Lower lobe of right lung (tissue), 2 donors: Measurements from ENCODE around the gene HAND2. TPM values are rescaled to one million over a fixed set of nuclear protein-coding genes. Genes with fewer than 3 reads are reported as not detected.

Source experiments
- ATAC-seq, 2 donors: fragments of 200-7000 bp; cut with Tn5 transposase; one replicate each; pipeline ENCODE4 v1.9.1; 2020 to 2022; ENCODE audit warnings: mild to moderate bottlenecking in 2 of 2, moderate library complexity in 2 of 2
- DNase-seq: peaks from one replicate; pipeline ENCODE4 v3.0.0-alpha.2; 2020
- H3K27ac ChIP-seq: fragments of 200-600 bp; one replicate; pipeline ENCODE4 v1.8.0; 2022
- H3K27me3 ChIP-seq: fragments of 200-600 bp; one replicate; pipeline ENCODE4 v1.8.0; 2022; ENCODE audit warnings: low read depth
- H3K36me3 ChIP-seq: fragments of 200-600 bp; one replicate; pipeline ENCODE4 v1.8.0; 2022; ENCODE audit warnings: mild to moderate bottlenecking
- H3K4me1 ChIP-seq: fragments of 200-600 bp; one replicate; pipeline ENCODE4 v1.8.0; 2022
- H3K4me3 ChIP-seq: fragments of 200-600 bp; one replicate; pipeline ENCODE4 v1.8.0; 2022; ENCODE audit warnings: mild to moderate bottlenecking
- H3K9me3 ChIP-seq: fragments of 200-600 bp; one replicate; pipeline ENCODE4 v1.8.0; 2022
- intact Hi-C: fragments of 100-400 bp; cut with DNase I; formaldehyde crosslinking; loops from one replicate; pipeline ENCODE4 v1.11.0; 2022
- total RNA-seq: library from RNA; stranded (reverse); fragmentation: NEBNext Ultra II Directional; extraction: Animal tissue kit (Norgen Biotek cat#: 25700); gene quantifications from one replicate; pipeline ENCODE4 v1.2.1, GENCODE V29; 2021
- TF ChIP-seq, protein P1 (sequence below): fragments of 200-600 bp; IDR thresholded peaks from one replicate; pipeline ENCODE4 v1.8.0; 2022; ENCODE audit warnings: antibody characterized with exemption, mild to moderate bottlenecking
- donor health status: DM: no; HTN: yes; CAD: no; lungs with severe emphysema.

HAND2 gene
- total RNA-seq, 1 donor from 2014 or later = 0.35 TPM

DNA sequence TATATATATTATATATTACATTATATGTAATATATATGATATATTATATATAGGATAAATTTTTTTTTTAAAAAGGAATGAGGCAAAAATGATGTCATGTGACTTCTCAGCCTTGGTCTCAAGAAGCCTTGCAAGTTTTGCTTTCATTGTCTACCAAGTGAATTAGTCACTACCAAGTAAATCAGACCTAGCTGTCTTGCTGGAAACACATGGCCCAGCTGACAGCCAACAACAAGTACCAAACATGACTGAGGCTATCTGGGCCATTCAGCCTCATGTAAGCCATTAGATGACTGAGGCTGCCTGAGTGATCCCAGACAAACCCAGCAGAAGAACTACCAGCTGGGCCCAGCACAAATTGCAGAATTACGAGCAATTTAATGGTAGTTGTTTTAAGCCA, 44.9 kb downstream of the HAND2 start:
- H3K36me3 ChIP-seq = no peaks in the 10 kb centered on the region
- no peak overlapping the region for H3K27ac ChIP-seq
- H3K4me1 ChIP-seq = peaks cover under 1% of the 10 kb centered on the region
- no peak overlapping the region for H3K4me3 ChIP-seq
- TF ChIP-seq, protein P1, sequence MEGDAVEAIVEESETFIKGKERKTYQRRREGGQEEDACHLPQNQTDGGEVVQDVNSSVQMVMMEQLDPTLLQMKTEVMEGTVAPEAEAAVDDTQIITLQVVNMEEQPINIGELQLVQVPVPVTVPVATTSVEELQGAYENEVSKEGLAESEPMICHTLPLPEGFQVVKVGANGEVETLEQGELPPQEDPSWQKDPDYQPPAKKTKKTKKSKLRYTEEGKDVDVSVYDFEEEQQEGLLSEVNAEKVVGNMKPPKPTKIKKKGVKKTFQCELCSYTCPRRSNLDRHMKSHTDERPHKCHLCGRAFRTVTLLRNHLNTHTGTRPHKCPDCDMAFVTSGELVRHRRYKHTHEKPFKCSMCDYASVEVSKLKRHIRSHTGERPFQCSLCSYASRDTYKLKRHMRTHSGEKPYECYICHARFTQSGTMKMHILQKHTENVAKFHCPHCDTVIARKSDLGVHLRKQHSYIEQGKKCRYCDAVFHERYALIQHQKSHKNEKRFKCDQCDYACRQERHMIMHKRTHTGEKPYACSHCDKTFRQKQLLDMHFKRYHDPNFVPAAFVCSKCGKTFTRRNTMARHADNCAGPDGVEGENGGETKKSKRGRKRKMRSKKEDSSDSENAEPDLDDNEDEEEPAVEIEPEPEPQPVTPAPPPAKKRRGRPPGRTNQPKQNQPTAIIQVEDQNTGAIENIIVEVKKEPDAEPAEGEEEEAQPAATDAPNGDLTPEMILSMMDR = no peak
- intact Hi-C loops = no loop called here
- ATAC-seq = no peak
- no peaks in the 10 kb centered on the region for H3K9me3 ChIP-seq
- H3K27me3 ChIP-seq = no peaks in the 10 kb centered on the region
- DNase-seq = no peak

DNA sequence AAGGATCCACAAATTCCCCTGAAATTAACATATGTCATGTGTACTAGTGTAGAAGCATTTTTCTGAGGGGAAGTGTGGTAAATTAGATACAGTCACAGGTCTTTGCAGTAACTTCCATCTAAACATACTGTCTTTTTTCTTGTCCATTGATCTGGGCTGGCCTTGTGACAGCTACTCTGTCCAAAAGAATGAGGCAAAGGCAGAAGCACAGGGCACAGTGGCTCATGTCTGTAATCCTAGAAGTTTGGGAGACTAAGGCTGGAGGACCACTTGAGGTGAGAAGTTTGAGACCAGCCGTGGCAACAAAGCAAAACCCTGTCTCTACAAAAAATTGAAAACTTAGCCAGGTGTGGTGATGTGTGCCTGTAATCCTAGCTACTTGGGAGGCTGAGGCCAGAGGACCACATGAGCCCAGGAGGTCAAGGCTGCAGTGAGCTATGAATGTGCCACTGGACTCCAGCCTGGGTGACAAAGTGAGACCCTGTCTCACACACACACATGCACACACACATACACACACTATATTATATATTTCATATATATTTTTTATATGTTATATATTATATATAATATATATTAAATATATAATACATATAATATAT, 47.6 kb downstream of the HAND2 start:
- TF ChIP-seq, protein P1 = no peak
- H3K4me1 ChIP-seq = no peaks in the 10 kb centered on the region
- intact Hi-C loops = no loop called here
- H3K27me3 ChIP-seq = no peaks in the 10 kb centered on the region
- no peaks in the 10 kb centered on the region for H3K36me3 ChIP-seq
- no peak for ATAC-seq
- no peaks in the 10 kb centered on the region for H3K9me3 ChIP-seq
- H3K27ac ChIP-seq = no peak overlapping the region
- DNase-seq = no peak
- no peak overlapping the region for H3K4me3 ChIP-seq

DNA sequence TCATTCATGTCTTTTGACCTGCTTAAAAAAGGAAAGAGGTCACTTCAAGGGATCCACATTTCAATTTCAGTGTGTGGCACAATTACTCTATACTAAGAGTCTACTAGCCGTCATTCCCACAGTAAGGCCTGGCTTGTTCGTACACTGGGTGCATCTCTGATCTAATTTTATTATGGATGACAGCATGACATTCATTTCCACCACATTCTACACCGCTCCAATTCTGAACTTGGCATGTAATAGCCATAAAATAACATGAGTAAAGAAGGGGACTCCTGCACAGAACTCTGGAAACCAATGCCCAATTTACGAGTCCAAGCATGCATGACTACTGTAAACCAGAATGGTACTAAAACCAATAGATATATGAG, 51.1 kb downstream of the HAND2 start:
- H3K27ac ChIP-seq = no peak overlapping the region
- no peaks in the 10 kb centered on the region for H3K9me3 ChIP-seq
- H3K4me3 ChIP-seq = no peak overlapping the region
- no peaks in the 10 kb centered on the region for H3K4me1 ChIP-seq
- no peak for DNase-seq
- no peaks in the 10 kb centered on the region for H3K27me3 ChIP-seq
- no peak for ATAC-seq
- no peaks in the 10 kb centered on the region for H3K36me3 ChIP-seq
- TF ChIP-seq, protein P1 = no peak
- intact Hi-C loops = no loop called here

DNA sequence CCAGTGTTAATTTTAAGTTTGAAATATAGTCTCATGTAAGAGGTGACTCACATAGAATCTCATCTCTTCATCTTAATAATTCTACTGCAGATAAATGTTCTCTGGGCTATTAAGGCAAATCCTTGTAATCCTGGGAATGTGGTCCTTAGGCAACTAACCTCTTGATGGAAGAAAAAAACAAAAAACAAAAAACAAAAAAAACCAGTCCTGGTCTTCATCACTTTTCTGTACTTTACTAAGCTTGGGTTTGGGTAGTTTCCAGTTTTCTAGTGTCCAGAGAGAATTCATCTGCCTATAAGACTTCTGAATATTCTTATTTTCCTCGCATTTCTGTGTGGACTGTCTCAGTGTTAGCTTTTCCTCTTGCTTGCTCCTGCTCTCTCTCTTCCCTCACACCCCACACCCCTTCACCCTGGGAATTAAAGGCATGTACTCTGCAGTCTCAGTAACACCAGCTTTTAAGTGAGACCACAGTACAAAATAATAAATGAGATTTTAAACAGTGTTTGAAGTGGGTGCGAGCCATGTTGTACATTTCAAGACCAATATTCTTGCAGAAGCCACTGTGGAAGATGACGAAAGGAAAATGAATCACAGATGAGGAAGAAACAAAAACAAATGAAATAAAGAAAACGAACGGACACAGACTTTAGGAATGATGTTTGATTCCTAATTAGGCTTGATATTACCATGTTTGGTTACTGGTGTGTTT, 51.7 kb downstream of the HAND2 start:
- intact Hi-C loops = no loop called here
- Histone ChIP-seq H3K9me3 (no peaks in the 10 kb centered on the region), H3K27ac (no peak overlapping the region), H3K27me3 (no peaks in the 10 kb centered on the region), H3K4me1 (no peaks in the 10 kb centered on the region), H3K4me3 (no peak overlapping the region), H3K36me3 (no peaks in the 10 kb centered on the region)
- no peak for ATAC-seq
- TF ChIP-seq, protein P1 = no peak
- DNase-seq = no peak

DNA sequence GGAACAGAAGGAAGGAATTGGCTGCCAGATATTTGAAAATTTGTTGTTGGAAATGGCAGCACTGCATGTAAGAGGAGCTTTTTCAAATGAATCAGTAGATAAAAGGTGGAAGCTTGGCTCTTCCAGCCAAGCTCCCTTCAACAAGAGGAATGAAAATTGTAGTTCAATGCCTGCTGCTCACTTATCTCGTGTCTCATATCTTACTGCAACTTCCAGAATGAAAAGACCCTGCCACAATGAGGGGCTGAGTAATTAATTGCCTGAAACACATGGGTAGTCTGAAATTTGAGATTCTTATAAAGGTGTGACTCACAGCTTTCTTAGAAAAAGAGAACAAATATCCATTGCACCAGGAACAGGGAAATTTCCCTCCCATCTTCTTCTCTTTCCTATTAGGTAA, 53.0 kb downstream of the HAND2 start:
- no peak overlapping the region for H3K27ac ChIP-seq
- TF ChIP-seq, protein P1 = no peak
- no peaks in the 10 kb centered on the region for H3K27me3 ChIP-seq
- H3K4me3 ChIP-seq = no peak overlapping the region
- DNase-seq = no peak
- intact Hi-C loops = no loop called here
- ATAC-seq = no peak
- no peaks in the 10 kb centered on the region for H3K36me3 ChIP-seq
- H3K4me1 ChIP-seq = no peaks in the 10 kb centered on the region
- no peaks in the 10 kb centered on the region for H3K9me3 ChIP-seq

Other genes with a start within 250 kb of the HAND2 start
- 40.9 TPM for gene HMGB2, start 195.9 kb downstream of the HAND2 start, total RNA-seq
- 15.1 TPM for gene SAP30, start 159.3 kb downstream of the HAND2 start, total RNA-seq
- 0.32 TPM for gene SCRG1, start 131.1 kb downstream of the HAND2 start, total RNA-seq